Astrocyte of the spinal cord (primary cell): ENCODE data around the gene MBP.
"Not testable (repeated sequence)": the region's sequence is repeated elsewhere in the genome, so short reads cannot be mapped to it uniquely, and the experiment has no call there.

ENCODE experiments used
- DNase-seq: peaks from one replicate; pipeline ENCODE4 v3.0.0; 2011; ENCODE audit warnings: low read depth, low spot score
- H3K4me3 ChIP-seq: 2 replicates; pipeline ENCODE4 v1.5.1; 2011; ENCODE audit warnings: low read depth, mild to moderate bottlenecking, low read length, moderate library complexity
- CTCF ChIP-seq: IDR thresholded peaks from 2 replicates; pipeline ENCODE4 v1.5.1; 2012; ENCODE audit warnings: low read depth, mild to moderate bottlenecking, low read length, inconsistent platforms
- in situ Hi-C: cut with HindIII; loops from 2 replicates; pipeline ENCODE4 v1.10.0; 2017; ENCODE audit warnings: low sequenced_read_pairs

The MBP gene

DNA sequence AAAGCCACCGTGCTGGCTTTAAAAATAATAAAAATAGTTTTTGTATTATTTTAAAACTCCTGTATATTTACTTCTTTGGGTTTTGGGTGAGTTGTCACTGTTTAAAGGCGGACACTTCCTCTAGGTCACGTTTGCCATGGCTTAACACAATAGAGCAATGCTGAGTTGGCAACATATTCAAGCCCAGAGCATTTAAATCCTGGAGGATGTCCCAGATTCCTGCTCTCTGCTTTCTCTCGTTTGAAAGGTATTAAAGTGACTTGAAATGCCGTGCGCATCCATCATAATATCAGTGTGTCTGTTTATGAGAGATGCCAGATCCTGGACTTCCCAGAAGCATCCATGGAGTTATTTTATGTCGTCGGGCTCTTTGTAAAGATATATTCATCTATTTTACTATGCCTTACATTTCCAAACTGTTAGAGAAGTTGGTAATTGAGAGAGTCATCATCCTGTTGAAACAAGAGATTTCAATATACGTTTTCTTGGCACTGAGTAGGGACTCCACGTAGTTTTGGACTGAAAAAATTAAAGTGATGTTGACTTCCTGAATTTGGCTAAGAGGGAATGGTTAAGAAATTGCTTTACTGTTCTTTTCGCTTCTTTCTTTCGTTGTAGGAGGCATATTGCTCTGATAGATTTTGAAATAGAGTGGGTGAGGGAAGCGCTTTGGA lies 159.6 kb downstream of the MBP start:
- no peak overlapping the region for H3K4me3 ChIP-seq
- in situ Hi-C loops: no loop called here
- TF ChIP-seq CTCF: no peak
- no peak for DNase-seq

DNA sequence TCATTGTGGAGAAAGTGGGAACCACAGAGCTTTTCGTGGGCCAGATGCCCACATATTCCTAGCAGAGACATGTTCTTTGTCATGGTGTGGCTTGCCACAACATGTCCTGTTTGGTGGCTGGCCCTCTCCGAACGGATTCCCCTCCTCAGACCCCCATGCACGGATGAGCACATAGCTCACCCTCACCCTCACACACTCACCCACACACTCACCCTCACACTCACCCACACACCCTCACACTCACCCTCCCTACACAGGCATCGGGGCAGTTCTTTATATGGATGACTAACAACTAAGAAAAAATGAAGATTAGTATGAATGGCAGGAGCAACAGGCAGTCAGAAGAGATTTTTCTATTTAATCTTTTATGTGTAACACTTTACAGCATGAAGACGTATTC lies 160.3 kb downstream of the MBP start:
- no peak for DNase-seq
- no peak for TF ChIP-seq CTCF
- in situ Hi-C loops: no loop called here
- no peak overlapping the region for H3K4me3 ChIP-seq

GRCh38 chr18:76970770-76971559 lies 161.6 kb downstream of the MBP start:
- DNase-seq: no peak
- TF ChIP-seq CTCF: no peak
- in situ Hi-C loops: no loop called here
- H3K4me3 ChIP-seq: no peak overlapping the region

DNA sequence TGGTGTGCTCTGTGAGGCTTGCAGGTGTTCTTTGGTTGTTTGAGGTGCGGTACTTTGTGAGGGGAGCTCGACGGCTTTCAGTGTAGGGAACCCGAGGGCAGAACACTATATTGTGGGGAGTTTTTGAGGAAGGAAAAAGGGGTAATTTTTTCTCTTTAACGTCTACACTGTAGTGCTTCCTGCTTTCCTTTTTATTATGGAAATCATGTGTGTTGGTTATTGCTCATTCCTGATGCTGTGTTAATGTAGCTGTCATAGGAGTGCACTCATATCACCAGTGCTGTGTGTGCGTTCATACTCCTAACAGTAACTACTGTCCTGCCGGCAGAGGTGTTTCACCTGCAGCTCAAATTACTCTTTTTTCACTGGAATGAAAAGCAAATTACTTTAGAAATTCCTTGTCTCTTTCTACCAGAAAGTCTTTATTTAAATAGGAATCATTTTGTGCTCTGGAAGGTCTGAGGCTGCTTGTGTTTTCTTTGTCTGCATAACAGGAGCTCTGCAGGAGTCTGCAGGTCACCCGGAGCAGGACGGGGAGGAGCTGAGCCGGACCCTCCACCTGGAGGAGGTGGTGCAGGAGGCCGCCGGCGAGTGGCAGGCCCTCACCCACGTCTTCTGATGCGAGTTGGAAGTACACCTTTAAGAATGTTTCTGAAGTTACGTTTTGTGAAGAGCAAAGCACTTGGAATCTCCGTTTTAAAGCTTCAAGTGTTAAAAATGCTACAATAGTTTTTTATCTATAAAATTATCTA lies 164.7 kb downstream of the MBP start:
- in situ Hi-C loops: no loop called here
- H3K4me3 ChIP-seq: no peak overlapping the region
- DNase-seq: no peak
- TF ChIP-seq CTCF: no peak

DNA sequence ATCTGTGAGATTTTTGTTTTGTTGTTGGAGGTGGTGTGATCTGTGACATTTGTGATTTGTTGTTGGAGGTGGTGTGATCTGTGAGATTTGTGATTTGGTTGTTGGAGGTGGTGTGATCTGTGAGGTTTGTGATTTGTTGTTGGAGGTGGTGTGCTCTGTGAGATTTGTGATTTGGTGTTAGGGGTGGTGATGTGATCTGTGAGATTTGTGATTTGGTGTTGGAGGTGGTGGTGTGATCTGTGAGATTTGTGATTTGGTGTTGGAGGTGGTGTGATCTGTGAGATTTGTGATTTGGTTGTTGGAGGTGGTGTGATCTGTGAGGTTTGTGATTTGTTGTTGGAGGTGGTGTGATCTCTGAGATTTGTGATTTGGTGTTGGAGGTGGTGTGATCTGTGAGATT lies 165.3 kb downstream of the MBP start:
- DNase-seq, in situ Hi-C loops, H3K4me3 ChIP-seq: not testable (repeated sequence)

GRCh38 chr18:76965555-76966151 lies 166.9 kb downstream of the MBP start:
- H3K4me3 ChIP-seq, DNase-seq, in situ Hi-C loops: not testable (repeated sequence)

DNA sequence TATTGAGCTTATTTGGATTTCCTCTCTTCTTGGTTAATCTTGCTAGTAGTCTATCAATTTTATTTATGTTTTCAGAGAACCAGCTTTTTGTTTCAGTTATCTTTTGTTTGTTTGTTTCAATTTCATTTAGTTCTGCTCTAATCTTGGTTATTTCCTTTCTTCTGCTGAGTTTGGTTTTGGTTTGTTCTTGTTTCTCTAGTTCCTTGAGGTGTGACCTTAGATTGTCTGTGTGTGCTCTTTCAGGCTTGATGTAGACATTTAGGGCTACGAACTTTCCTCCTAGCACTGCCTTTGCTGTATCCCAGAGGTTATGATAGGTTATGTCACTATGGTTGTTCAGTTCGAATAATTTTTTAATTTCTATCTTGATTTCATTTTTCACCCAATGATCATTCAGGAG lies 168.6 kb downstream of the MBP start:
- in situ Hi-C loops: no loop called here
- H3K4me3 ChIP-seq: no peak overlapping the region
- no peak for DNase-seq
- TF ChIP-seq CTCF: no peak
